ENCODE measurements around the gene IGF2R.
"Not testable (repeated sequence)": the region's sequence is repeated elsewhere in the genome, so short reads cannot be mapped to it uniquely, and the experiment has no call there.

The IGF2R gene

DNA sequence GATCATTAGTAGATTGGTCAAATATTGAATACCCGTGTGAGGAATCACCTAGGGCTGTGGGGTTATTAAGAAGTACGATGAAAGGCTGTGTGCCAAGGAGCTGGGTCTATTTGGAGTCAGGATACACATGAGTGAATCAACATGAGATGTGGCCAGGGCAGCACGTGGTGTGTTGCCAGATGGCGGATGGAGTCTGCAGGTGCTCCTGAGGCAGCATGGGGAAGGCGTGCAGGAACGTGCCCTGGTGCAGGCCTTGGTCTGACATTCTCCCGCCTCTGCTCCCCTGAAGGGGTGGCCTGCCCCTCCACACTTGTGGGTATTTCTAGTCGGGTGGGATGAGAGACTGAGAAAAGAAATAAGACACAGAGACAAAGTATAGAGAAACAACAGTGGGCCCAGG, 113.7 kb downstream of the IGF2R start:
- DNase-seq, result no peak

GRCh38 chr6:160084198-160084776, 115.4 kb downstream of the IGF2R start:
- no peak for DNase-seq

GRCh38 chr6:160085226-160085625, 116.3 kb downstream of the IGF2R start:
- no peak for DNase-seq

DNA sequence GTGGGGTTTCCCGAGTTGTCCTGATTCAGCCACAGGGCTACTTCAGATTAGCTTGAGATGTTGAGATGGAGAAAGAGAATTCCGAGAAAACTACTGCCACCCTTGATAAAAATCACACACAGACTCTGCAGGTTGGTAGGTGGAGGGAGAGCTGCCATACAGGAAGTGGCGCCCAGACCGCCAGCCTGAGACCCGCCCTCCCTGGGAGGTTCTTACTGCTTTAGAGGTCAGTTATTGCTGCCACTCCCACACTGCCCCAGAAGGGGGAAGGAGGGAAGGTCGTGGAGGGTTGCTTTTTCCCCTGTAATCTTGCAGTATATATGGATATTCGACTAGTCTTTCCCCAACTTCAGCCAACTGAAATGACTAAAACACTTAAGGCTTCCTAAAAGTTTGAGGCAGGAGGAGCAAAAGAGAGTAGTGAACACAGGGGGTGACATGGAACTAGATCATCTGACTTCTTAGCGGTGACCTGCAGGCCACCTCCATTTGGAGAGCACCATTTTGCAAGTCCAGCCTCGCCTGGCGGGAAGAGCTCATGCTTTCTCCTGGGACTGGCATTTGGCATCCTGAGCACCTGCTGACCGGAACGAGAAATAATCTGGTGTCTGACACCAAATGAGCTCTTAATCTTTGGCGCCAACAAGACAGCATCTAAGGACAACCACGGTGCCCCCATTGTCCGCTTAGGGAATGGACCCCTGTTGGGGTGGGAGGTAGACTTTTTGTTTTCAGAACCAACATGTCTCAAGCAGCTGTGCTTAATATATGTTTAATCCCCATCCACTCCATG, 117.0 kb downstream of the IGF2R start:
- no peak for DNase-seq

DNA sequence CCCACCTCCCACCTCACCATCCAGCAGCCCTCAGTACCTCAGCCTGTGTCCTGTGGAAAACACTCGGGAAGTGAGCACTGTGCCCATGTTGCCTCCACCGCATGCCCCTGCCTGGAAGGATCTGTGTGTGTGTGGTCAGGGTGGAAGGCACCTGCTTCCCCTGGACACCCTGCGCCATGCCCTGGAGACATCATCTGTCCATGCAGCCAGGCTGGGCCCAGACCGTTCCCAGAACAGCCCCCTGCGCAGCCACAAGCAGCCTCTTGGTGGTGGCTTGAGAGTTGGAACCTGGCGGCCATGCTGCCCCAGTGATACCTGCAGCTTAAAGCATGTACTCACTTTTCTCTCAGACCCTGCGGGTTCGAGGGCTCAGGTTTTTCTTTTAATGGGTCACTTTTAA, 117.9 kb downstream of the IGF2R start:
- no peak for DNase-seq

GRCh38 chr6:160088069-160088783, 119.3 kb downstream of the IGF2R start:
- peak; percentile 1 for DNase-seq

- DNase-seq, result no peak
Measured at GRCh38 chr6:160088784-160089533, 120.1 kb downstream of the IGF2R start.

DNA sequence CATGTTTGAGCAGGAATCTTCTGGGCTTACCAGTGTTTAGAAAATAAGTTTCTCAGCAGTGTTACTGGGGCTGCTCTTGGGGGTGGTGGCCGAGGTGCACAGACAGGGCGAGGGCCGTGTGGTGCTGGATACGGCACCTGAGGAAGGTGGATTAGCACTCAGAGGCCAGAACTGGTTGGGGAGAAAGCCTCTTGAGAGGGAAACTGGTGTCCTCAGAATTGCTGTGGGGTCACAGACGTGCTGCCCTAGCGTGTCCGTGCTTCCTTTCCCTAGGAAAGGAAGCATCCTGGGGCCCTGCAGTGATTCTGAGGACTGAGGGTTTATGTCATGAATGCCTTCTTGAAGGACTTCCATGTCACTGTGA, 120.6 kb downstream of the IGF2R start:
- DNase-seq, result no peak

DNA sequence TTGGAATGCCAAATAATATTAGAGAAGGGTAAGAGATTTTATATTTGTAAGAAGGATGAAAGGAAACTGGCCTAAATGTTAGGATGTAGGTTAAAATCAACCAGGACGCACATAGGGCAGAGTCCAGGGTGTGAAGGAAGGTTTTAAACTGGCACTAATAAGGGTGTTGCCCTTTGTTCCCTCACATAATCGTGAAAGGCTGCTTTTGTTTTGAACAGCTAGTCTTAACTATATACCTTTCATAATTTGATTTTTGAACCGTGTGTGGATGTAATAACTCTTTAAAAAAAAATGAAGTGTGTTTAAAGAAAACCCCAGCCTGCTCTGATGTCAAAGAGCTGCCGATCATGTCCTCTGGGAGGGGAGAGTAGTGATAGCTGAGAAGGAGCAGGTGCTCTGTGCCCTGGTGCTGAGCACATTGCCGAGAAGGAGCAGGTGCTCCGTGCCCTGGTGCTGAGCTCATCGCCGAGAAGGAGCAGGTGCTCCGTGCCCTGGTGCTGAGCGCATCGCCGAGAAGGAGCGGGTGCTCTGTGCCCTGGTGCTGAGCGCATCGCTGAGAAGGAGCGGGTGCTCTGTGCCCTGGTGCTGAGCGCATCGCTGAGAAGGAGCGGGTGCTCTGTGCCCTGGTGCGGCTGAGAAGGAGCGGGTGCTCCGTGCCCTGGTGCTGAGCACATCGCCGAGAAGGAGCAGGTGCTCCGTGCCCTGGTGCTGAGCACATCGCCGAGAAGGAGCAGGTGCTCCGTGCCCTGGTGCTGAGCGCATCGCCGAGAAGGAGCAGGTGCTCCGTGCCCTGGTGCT, 121.8 kb downstream of the IGF2R start:
- DNase-seq, result not testable (repeated sequence)

DNA sequence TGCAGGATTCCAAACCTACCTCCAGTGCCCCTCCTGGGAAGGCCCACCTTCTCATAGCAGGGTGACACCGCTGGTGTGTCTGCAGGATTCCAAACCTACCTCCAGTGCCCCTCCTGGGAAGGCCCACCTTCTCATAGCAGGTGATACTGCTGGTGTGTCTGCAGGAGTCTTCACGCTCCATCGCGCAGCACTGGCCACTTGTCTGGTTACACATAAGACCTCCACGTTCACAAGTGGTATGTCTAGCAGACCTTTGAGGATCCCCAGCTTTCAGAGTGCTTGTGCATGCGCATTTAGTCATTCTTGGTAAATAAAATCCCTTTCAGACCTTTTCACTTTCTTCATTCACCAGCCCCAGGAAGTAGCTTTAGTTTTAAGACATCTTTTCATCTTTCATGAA, 123.3 kb downstream of the IGF2R start:
- not testable (repeated sequence) for DNase-seq

- DNase-seq, result no peak
Measured at GRCh38 chr6:160092602-160093001, 123.7 kb downstream of the IGF2R start.

DNA sequence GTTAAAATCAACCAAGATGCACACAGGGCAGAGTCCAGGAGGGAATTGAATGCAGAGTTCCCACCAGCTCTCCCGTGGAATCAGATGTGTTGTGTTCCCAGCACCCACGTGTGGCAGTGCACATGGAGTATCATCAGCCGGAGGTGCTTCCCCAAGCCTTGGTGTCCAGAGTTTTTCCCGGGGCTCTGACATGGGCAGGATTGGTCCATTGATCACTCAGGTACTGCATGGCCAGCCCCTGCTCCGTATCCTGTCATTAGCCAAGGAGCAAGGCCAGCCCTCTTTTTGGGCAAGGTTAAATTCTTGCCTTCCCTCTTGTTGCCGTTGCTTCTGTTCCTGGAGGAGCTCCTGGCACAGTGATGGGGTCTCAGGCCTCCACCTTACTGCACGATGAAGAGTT, 124.2 kb downstream of the IGF2R start:
- no peak for DNase-seq

- no peak for DNase-seq
Measured at GRCh38 chr6:160093946-160094345, 125.1 kb downstream of the IGF2R start.

GRCh38 chr6:160095146-160095845, 126.4 kb downstream of the IGF2R start:
- DNase-seq, result no peak

- DNase-seq, result no peak
Measured at GRCh38 chr6:160101277-160102205, 132.7 kb downstream of the IGF2R start.

GRCh38 chr6:160102399-160102798, 133.5 kb downstream of the IGF2R start:
- no peak for DNase-seq

GRCh38 chr6:160102956-160103824, 134.3 kb downstream of the IGF2R start:
- no peak for DNase-seq

GRCh38 chr6:160103825-160104100, 134.9 kb downstream of the IGF2R start:
- no peak for DNase-seq

- DNase-seq, result no peak
Measured at GRCh38 chr6:160104821-160105517, 136.1 kb downstream of the IGF2R start.
